ENCODE results near the gene MT1M.

GRCh38 chr16:56623637-56624036 is 8.8 kb upstream of the MT1M start:
- TF ChIP-seq TAF1 (IDR thresholded peaks at IDR 0.05; ENCODE audit: low read depth, low read length) (no peak), POLR2A (IDR thresholded peaks at IDR 0.05; ENCODE audit: low read depth, low read length) (no peak), POLR2AphosphoS5 (IDR thresholded peaks at IDR 0.05; ENCODE audit: low read depth, low read length) (no peak), POU2F2 (IDR thresholded peaks at IDR 0.05; ENCODE audit: low read depth, low read length) (no peak), SPI1 (IDR thresholded peaks at IDR 0.05; ENCODE audit: low read depth, low read length) (no peak)

Data from GM12891 (cell line).